ENCODE results near the gene SMARCD1. TPM values are rescaled to one million over a fixed set of nuclear protein-coding genes. Genes with fewer than 3 reads are reported as not detected.

SMARCD1 gene
- total RNA-seq, 1 experiment from 2014 or later = 152 TPM

GRCh38 chr12:50052964-50053363 is 32.2 kb upstream of the SMARCD1 start:
- no peak overlapping the region for H3K18ac ChIP-seq (ENCODE audit: insufficient read length, low read depth, low read length)
- H3K9ac ChIP-seq (ENCODE audit: extremely low read depth, insufficient read length, low read length) = no peak overlapping the region
- no peaks in the 10 kb centered on the region for H3K79me2 ChIP-seq (ENCODE audit: insufficient read depth, low read length)
- H4K8ac ChIP-seq (replicated peaks; ENCODE audit: insufficient read length, low read depth, low read length) = no peak overlapping the region
- 0 out of 5 replicates have a peak overlapping the region, but pooled peaks of 1 of the 2 experiments have one; percentile 3 for H3K4me3 Mint-ChIP-seq
- no peak overlapping the region for H3T11ph ChIP-seq (ENCODE audit: low read length)
- WGBS (ENCODE audit: extremely low coverage, insufficient read length, low lambda C conversion rate) = no CpG with 5 or more reads among the region's 7 CpGs
- H3K56ac ChIP-seq (ENCODE audit: insufficient read length, low read depth, low read length) = no peak overlapping the region
- peaks cover 0 to 2% of the 10 kb centered on the region in 2 experiments; a peak in 1 of 5 replicates for H3K9me3 Mint-ChIP-seq
- H2BK120ac ChIP-seq (ENCODE audit: low read depth, low read length, poor library complexity, severe bottlenecking) = no peak overlapping the region
- H3K23me2 ChIP-seq (ENCODE audit: insufficient read length, low read depth, low read length, poor library complexity, severe bottlenecking) = peaks cover 13% of the 10 kb centered on the region
- no peak overlapping the region for H3K14ac ChIP-seq (ENCODE audit: insufficient read depth, low read length)
- H3K9me3 ChIP-seq (ENCODE audit: control insufficient read depth, low read depth, low read length) = no peaks in the 10 kb centered on the region
- peaks cover 29 to 32% of the 10 kb centered on the region in 2 experiments for H3K4me1 Mint-ChIP-seq
- no peak overlapping the region for H2BK5ac ChIP-seq (ENCODE audit: insufficient read length, low read length)
- H3K27me3 Mint-ChIP-seq (ENCODE audit: low read depth) = peaks cover 91% of the 10 kb centered on the region
- H4K20me1 ChIP-seq (ENCODE audit: control insufficient read depth, insufficient read depth, insufficient read length) = peaks cover 2% of the 10 kb centered on the region
- no peaks in the 10 kb centered on the region for H3K79me1 ChIP-seq (ENCODE audit: insufficient read depth, low read depth, low read length, poor library complexity, severe bottlenecking)
- H3K23ac ChIP-seq (ENCODE audit: insufficient read length, low read depth, low read length) = no peak overlapping the region
- no peaks in the 10 kb centered on the region; a peak in 1 of 7 replicates for H3K36me3 Mint-ChIP-seq (ENCODE audit: insufficient read depth in 1 of 3, low read depth in 3 of 3)
- no peak overlapping the region for H2BK15ac ChIP-seq (ENCODE audit: low read depth, low read length)
- H4K91ac ChIP-seq (ENCODE audit: insufficient read length, low read depth, low read length) = no peak overlapping the region
- no peak for DNase-seq
- peaks cover 50% of the 10 kb centered on the region for H3K27me3 ChIP-seq (ENCODE audit: insufficient read depth, low read length)
- TF ChIP-seq, protein P1, sequence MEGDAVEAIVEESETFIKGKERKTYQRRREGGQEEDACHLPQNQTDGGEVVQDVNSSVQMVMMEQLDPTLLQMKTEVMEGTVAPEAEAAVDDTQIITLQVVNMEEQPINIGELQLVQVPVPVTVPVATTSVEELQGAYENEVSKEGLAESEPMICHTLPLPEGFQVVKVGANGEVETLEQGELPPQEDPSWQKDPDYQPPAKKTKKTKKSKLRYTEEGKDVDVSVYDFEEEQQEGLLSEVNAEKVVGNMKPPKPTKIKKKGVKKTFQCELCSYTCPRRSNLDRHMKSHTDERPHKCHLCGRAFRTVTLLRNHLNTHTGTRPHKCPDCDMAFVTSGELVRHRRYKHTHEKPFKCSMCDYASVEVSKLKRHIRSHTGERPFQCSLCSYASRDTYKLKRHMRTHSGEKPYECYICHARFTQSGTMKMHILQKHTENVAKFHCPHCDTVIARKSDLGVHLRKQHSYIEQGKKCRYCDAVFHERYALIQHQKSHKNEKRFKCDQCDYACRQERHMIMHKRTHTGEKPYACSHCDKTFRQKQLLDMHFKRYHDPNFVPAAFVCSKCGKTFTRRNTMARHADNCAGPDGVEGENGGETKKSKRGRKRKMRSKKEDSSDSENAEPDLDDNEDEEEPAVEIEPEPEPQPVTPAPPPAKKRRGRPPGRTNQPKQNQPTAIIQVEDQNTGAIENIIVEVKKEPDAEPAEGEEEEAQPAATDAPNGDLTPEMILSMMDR (conservative IDR thresholded peaks at IDR 0.05) = no peak
- H3K4ac ChIP-seq (ENCODE audit: low read depth, low read length) = no peak overlapping the region
- no peak overlapping the region for H2AK5ac ChIP-seq (ENCODE audit: insufficient read length, low read length)
- H3K27ac Mint-ChIP-seq = no peak overlapping the region
- H3K27ac ChIP-seq (ENCODE audit: insufficient read length, low read depth, low read length) = no peak overlapping the region
- no peak overlapping the region for H3K4me2 ChIP-seq (ENCODE audit: insufficient read depth, insufficient read length, low read length)
- H2AFZ ChIP-seq (ENCODE audit: low read length) = no peak overlapping the region
- no peak overlapping the region for H2BK20ac ChIP-seq (ENCODE audit: low read depth, low read length, poor library complexity, severe bottlenecking)
- no peaks in the 10 kb centered on the region; the same call in 1 of the 2 replicates for H3K4me1 ChIP-seq (ENCODE audit: insufficient read depth, low read length)
- no peak overlapping the region for H4K5ac ChIP-seq (ENCODE audit: insufficient read length, low read depth, low read length)
- no peak overlapping the region for H2BK12ac ChIP-seq (ENCODE audit: insufficient read length, low read depth, low read length)

Measured in H9 (cell line).